ENCODE data around the gene AUTS2. TPM values are rescaled to one million over a fixed set of nuclear protein-coding genes. Genes with fewer than 3 reads are reported as not detected.

AUTS2 gene
- total and polyA plus RNA-seq, 2 of the 8 experiments (the other 6 are each of a cell fraction or from before 2014, with no cell fraction given) = 25.9 to 101 TPM

- Histone ChIP-seq H3K79me1 (ENCODE audit: low read depth, low read length) (no peaks in the 10 kb centered on the region), H3K79me2 (ENCODE audit: control insufficient read depth in 1 of 2, insufficient read depth in 2 of 2, low read length in 2 of 2) (no peaks in the 10 kb centered on the region), H3K27ac (ENCODE audit: low read depth, low read length) (no peak overlapping the region), H4K5ac (ENCODE audit: insufficient read length, low read depth, low read length) (no peak overlapping the region), H2BK5ac (ENCODE audit: low read depth, low read length) (no peak overlapping the region), H3K36me3 (ENCODE audit: control insufficient read depth in 2 of 4, insufficient read depth in 4 of 4, low read length in 3 of 4) (no peaks in the 10 kb centered on the region), H2BK12ac (ENCODE audit: low read depth, low read length) (no peak overlapping the region), H2AFZ (ENCODE audit: low read length) (no peak overlapping the region), H3K27me3 (replicated peaks in 1 of 4; ENCODE audit: control insufficient read depth in 3 of 4, extremely low read depth in 1 of 4, insufficient read depth in 3 of 4, low read length in 3 of 4) (no peaks in the 10 kb centered on the region), H3K56ac (replicated peaks; ENCODE audit: insufficient read length, low read depth, low read length) (no peak overlapping the region), H2BK120ac (replicated peaks; ENCODE audit: low read depth, low read length) (no peak overlapping the region), H4K91ac (replicated peaks; ENCODE audit: insufficient read length, low read length) (no peak overlapping the region), H3K23ac (ENCODE audit: insufficient read length) (no peak overlapping the region), H3K4me2 (ENCODE audit: insufficient read depth in 1 of 2, low read depth in 2 of 2, low read length in 2 of 2) (no peak overlapping the region), H4K20me1 (replicated peaks in 1 of 2; ENCODE audit: control insufficient read depth in 1 of 2, insufficient read depth in 2 of 2, low read length in 2 of 2) (no peaks in the 10 kb centered on the region), H2BK15ac (ENCODE audit: low read length) (no peak overlapping the region), H3K4me3 (ENCODE audit: extremely low read depth in 1 of 4, insufficient read depth in 2 of 4, low read depth in 3 of 4, low read length in 4 of 4) (no peak overlapping the region), H3K14ac (ENCODE audit: insufficient read length) (no peak overlapping the region), H3K4ac (replicated peaks; ENCODE audit: insufficient read length, low read depth, low read length) (no peak overlapping the region), H3K23me2 (ENCODE audit: low read depth, low read length) (no peaks in the 10 kb centered on the region), H3K4me1 (replicated peaks in 1 of 4; ENCODE audit: control insufficient read depth in 3 of 4, insufficient read depth in 4 of 4, low read length in 3 of 4) (no peaks in the 10 kb centered on the region), H2AK5ac (ENCODE audit: low read depth, low read length) (no peak overlapping the region), H3K9me3 (ENCODE audit: insufficient read depth in 2 of 2, low read depth in 1 of 2, low read length in 1 of 2) (no peaks in the 10 kb centered on the region), H3K9ac (replicated peaks in 1 of 4; ENCODE audit: extremely low read depth in 1 of 4, low read depth in 3 of 4, low read length in 3 of 4) (no peak overlapping the region), H4K8ac (ENCODE audit: extremely low read depth, insufficient read depth, low read length) (no peak overlapping the region), H3K18ac (ENCODE audit: extremely low read depth, low read length) (no peak overlapping the region), H2BK20ac (ENCODE audit: low read length) (no peak overlapping the region)
- no peak for TF ChIP-seq SAP30 (IDR thresholded peaks at IDR 0.05; ENCODE audit: insufficient read depth, insufficient replicate concordance, low read length)
- ChIA-PET CTCF (ENCODE audit: partially characterized antibody) (interaction anchor here (0.5 to 1.5 kb wide), 3 partner anchors 15 to 607 kb away, joined by 3 to 6 read pairs (median 3); no protein-coding TSS in a partner anchor), POLR2A (ENCODE audit: partially characterized antibody) (no interaction called here)
- FAIRE-seq (no peak), DNase-seq (ENCODE audit: low read depth in 1 of 2, low spot score in 2 of 2) (peak in 1 of 2 experiments; percentile 17)
Measured at GRCh38 chr7:69577221-69577620, 21.1 kb upstream of the AUTS2 start.
